ENCODE results near the gene MOB1A. TPM values are rescaled to one million over a fixed set of nuclear protein-coding genes. Genes with fewer than 3 reads are reported as not detected.

MOB1A gene
- polyA plus RNA-seq, 1 donor from 2014 or later = 39.2 TPM

DNA sequence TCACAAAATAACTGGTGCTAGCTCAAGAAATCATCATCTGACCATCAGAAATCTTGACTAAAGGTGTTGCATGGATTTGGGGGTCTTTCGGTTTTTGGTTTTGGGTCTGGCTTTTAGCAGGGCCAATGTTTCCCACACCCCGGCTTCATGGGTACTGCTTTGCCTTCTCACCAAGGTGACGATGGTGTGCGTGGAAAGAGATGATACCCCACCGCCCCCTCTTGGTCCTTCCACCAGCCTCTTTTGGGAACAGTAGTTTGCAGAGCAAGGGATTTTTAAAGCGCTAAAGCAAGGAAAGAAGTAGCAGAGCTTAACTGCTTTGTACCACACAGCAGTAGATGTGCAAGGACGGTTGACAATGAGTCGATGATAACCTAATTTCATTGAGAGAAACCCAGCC is 73.3 kb downstream of the MOB1A start:
- Histone ChIP-seq H3K9me3 (ENCODE audit: low read length) (no peaks in the 10 kb centered on the region), H3K27ac (ENCODE audit: low read length) (no peak overlapping the region), H3K27me3 (ENCODE audit: insufficient read depth, low read depth, low read length) (no peaks in the 10 kb centered on the region), H2AFZ (ENCODE audit: low read depth, low read length) (no peak overlapping the region), H3K9ac (ENCODE audit: low read length) (no peak overlapping the region), H4K20me1 (ENCODE audit: insufficient read depth) (no peaks in the 10 kb centered on the region), H3K79me2 (replicated peaks; ENCODE audit: insufficient read depth, low read length) (no peaks in the 10 kb centered on the region), H3F3A (ENCODE audit: insufficient read depth, low read length, poor library complexity, severe bottlenecking) (no peaks in the 10 kb centered on the region), H3K4me2 (ENCODE audit: low read length) (no peak overlapping the region), H3K36me3 (ENCODE audit: insufficient read depth, low read length) (peaks cover 6% of the 10 kb centered on the region), H3K4me3 (ENCODE audit: low read length) (no peak overlapping the region), H3K9me2 (ENCODE audit: insufficient read depth, low read length) (no peaks in the 10 kb centered on the region)
- TF ChIP-seq POLR2AphosphoS5 (IDR thresholded peaks at IDR 0.05) = no peak
- TF ChIP-seq REST (IDR thresholded peaks at IDR 0.05; ENCODE audit: borderline replicate concordance) = no peak
- TF ChIP-seq RAD21 (conservative IDR thresholded peaks at IDR 0.05) = no peak
- no peak for TF ChIP-seq MXI1 (conservative IDR thresholded peaks at IDR 0.05; ENCODE audit: poor library complexity, severe bottlenecking)
- TF ChIP-seq EP300 (conservative IDR thresholded peaks at IDR 0.05; ENCODE audit: poor library complexity, severe bottlenecking) = no peak
- TF ChIP-seq, protein P1, sequence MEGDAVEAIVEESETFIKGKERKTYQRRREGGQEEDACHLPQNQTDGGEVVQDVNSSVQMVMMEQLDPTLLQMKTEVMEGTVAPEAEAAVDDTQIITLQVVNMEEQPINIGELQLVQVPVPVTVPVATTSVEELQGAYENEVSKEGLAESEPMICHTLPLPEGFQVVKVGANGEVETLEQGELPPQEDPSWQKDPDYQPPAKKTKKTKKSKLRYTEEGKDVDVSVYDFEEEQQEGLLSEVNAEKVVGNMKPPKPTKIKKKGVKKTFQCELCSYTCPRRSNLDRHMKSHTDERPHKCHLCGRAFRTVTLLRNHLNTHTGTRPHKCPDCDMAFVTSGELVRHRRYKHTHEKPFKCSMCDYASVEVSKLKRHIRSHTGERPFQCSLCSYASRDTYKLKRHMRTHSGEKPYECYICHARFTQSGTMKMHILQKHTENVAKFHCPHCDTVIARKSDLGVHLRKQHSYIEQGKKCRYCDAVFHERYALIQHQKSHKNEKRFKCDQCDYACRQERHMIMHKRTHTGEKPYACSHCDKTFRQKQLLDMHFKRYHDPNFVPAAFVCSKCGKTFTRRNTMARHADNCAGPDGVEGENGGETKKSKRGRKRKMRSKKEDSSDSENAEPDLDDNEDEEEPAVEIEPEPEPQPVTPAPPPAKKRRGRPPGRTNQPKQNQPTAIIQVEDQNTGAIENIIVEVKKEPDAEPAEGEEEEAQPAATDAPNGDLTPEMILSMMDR (IDR thresholded peaks at IDR 0.05; ENCODE audit: poor library complexity, severe bottlenecking) = no peak
- TF ChIP-seq EZH2 (IDR thresholded peaks at IDR 0.05; ENCODE audit: borderline replicate concordance, insufficient read depth, low read length, poor library complexity, severe bottlenecking) = no peak
- TF ChIP-seq SMC3 (conservative IDR thresholded peaks at IDR 0.05; ENCODE audit: poor library complexity) = no peak
- TF ChIP-seq TAF1 (IDR thresholded peaks at IDR 0.05; ENCODE audit: low read depth) = no peak

GRCh38 chr2:74104839-74105238 is 73.8 kb downstream of the MOB1A start:
- no peaks in the 10 kb centered on the region for H3K79me2 ChIP-seq (replicated peaks; ENCODE audit: insufficient read depth, low read length)
- H3K36me3 ChIP-seq (ENCODE audit: insufficient read depth, low read length) = peaks cover 6% of the 10 kb centered on the region
- no peak overlapping the region for H3K27ac ChIP-seq (ENCODE audit: low read length)
- H2AFZ ChIP-seq (ENCODE audit: low read depth, low read length) = no peak overlapping the region
- no peak overlapping the region for H3K4me3 ChIP-seq (ENCODE audit: low read length)
- H4K20me1 ChIP-seq (ENCODE audit: insufficient read depth) = no peaks in the 10 kb centered on the region
- H3K27me3 ChIP-seq (ENCODE audit: insufficient read depth, low read depth, low read length) = no peaks in the 10 kb centered on the region
- H3K4me2 ChIP-seq (ENCODE audit: low read length) = no peak overlapping the region
- no peak overlapping the region for H3K9ac ChIP-seq (ENCODE audit: low read length)
- H3K9me3 ChIP-seq (ENCODE audit: low read length) = no peaks in the 10 kb centered on the region
- H3K9me2 ChIP-seq (ENCODE audit: insufficient read depth, low read length) = no peaks in the 10 kb centered on the region
- no peaks in the 10 kb centered on the region for H3F3A ChIP-seq (ENCODE audit: insufficient read depth, low read length, poor library complexity, severe bottlenecking)
- TF ChIP-seq, protein P1 (IDR thresholded peaks at IDR 0.05; ENCODE audit: poor library complexity, severe bottlenecking) = no peak
- TF ChIP-seq POLR2AphosphoS5 (IDR thresholded peaks at IDR 0.05) (no peak), RAD21 (conservative IDR thresholded peaks at IDR 0.05) (no peak), SMC3 (conservative IDR thresholded peaks at IDR 0.05; ENCODE audit: poor library complexity) (no peak), REST (IDR thresholded peaks at IDR 0.05; ENCODE audit: borderline replicate concordance) (no peak), TAF1 (IDR thresholded peaks at IDR 0.05; ENCODE audit: low read depth) (no peak), MXI1 (conservative IDR thresholded peaks at IDR 0.05; ENCODE audit: poor library complexity, severe bottlenecking) (no peak), EP300 (conservative IDR thresholded peaks at IDR 0.05; ENCODE audit: poor library complexity, severe bottlenecking) (no peak), EZH2 (IDR thresholded peaks at IDR 0.05; ENCODE audit: borderline replicate concordance, insufficient read depth, low read length, poor library complexity, severe bottlenecking) (no peak)

All from neural cell (in vitro differentiated cells).